Uterus (tissue), 4 donors: ENCODE data around the gene PNKD. TPM values are rescaled to one million over a fixed set of nuclear protein-coding genes. Genes with fewer than 3 reads are reported as not detected.

Experiments
- DNase-seq, 2 donors: peaks; one replicate each; pipeline ENCODE4 v3.0.0-alpha.2; 2019 to 2020
- H3K27ac ChIP-seq, 2 donors: fragments of 200-600 bp; sonication (generic); 1 replicate in 1 of 2; 2 replicates in 1 of 2; pipeline ENCODE4 v1.5.1; 2016 to 2018
- H3K27me3 ChIP-seq, 2 donors: fragments of 200-600 bp; sonication (generic); one replicate each; pipeline ENCODE4 v1.5.1; 2018 to 2019; ENCODE audit warnings: control low read depth in 1 of 2
- H3K36me3 ChIP-seq, 2 donors: fragments of 200-600 bp; sonication (generic); one replicate each; pipeline ENCODE4 v1.5.1; 2019; ENCODE audit warnings: control low read depth in 1 of 2
- H3K4me1 ChIP-seq, 2 donors: fragments of 200-600 bp; sonication (generic); one replicate each; pipeline ENCODE4 v1.5.1; 2018 to 2019; ENCODE audit warnings: control low read depth in 1 of 2
- H3K4me3 ChIP-seq, 2 donors: fragments of 200-600 bp; sonication (generic); 1 replicate in 1 of 2; 2 replicates in 1 of 2; pipeline ENCODE4 v1.5.1; 2018 to 2019; ENCODE audit warnings: mild to moderate bottlenecking in 1 of 2
- H3K9me3 ChIP-seq, 2 donors: fragments of 200-600 bp; sonication (generic); one replicate each; pipeline ENCODE4 v1.5.1; 2019; ENCODE audit warnings: control low read depth in 1 of 2
- POLR2A ChIP-seq, 2 donors: fragments of 450-650 bp; IDR thresholded peaks; one replicate each; pipeline ENCODE4 v1.6.1; 2016; ENCODE audit warnings: antibody characterized with exemption in 2 of 2, mild to moderate bottlenecking in 1 of 2, moderate library complexity in 1 of 2
- intact Hi-C: fragments of 100-400 bp; cut with DNase I; formaldehyde crosslinking; loops from one replicate; pipeline ENCODE4 v1.15.1; 2023; ENCODE audit warnings: low total_unique reads
- total RNA-seq, 4 donors: library from RNA; depleted of rRNA in 3 of 4; stranded (reverse); fragments of >200 nt in 3 of 4; gene quantifications; one replicate each; pipeline versions ENCODE4 v1.1.0 to v1.2.4, GENCODE V29; 2014 to 2023
- TF ChIP-seq, protein P1 (sequence below), 4 experiments: fragments of 200-600 bp in 2 of 4; fragments of 450-650 bp in 2 of 4; sonication (generic) in 2 of 4; IDR thresholded peaks; one replicate each; pipeline ENCODE4 v1.5.1; 2016 to 2019; ENCODE audit warnings: antibody characterized with exemption in 4 of 4, mild to moderate bottlenecking in 2 of 4, moderate library complexity in 1 of 4
- donor health status: DM: yes; HTN: yes; CAD: no.

PNKD gene
- total RNA-seq, 4 donors from 2014 or later, result 11.8 to 47.8 (median 31.7) TPM

GRCh38 chr2:218234521-218234920 is 35.8 kb upstream of the PNKD start:
- no peaks in the 10 kb centered on the region for H3K36me3 ChIP-seq
- no peak for DNase-seq
- H3K4me1 ChIP-seq, result no peaks in the 10 kb centered on the region
- intact Hi-C loops, result no loop called here
- H3K27me3 ChIP-seq, result no peaks in the 10 kb centered on the region
- TF ChIP-seq, protein P1, sequence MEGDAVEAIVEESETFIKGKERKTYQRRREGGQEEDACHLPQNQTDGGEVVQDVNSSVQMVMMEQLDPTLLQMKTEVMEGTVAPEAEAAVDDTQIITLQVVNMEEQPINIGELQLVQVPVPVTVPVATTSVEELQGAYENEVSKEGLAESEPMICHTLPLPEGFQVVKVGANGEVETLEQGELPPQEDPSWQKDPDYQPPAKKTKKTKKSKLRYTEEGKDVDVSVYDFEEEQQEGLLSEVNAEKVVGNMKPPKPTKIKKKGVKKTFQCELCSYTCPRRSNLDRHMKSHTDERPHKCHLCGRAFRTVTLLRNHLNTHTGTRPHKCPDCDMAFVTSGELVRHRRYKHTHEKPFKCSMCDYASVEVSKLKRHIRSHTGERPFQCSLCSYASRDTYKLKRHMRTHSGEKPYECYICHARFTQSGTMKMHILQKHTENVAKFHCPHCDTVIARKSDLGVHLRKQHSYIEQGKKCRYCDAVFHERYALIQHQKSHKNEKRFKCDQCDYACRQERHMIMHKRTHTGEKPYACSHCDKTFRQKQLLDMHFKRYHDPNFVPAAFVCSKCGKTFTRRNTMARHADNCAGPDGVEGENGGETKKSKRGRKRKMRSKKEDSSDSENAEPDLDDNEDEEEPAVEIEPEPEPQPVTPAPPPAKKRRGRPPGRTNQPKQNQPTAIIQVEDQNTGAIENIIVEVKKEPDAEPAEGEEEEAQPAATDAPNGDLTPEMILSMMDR (IDR thresholded peaks at IDR 0.05), result no peak
- no peak for TF ChIP-seq POLR2A (IDR thresholded peaks at IDR 0.05)
- no peaks in the 10 kb centered on the region for H3K9me3 ChIP-seq
- no peak overlapping the region for H3K27ac ChIP-seq
- H3K4me3 ChIP-seq, result no peak overlapping the region

DNA sequence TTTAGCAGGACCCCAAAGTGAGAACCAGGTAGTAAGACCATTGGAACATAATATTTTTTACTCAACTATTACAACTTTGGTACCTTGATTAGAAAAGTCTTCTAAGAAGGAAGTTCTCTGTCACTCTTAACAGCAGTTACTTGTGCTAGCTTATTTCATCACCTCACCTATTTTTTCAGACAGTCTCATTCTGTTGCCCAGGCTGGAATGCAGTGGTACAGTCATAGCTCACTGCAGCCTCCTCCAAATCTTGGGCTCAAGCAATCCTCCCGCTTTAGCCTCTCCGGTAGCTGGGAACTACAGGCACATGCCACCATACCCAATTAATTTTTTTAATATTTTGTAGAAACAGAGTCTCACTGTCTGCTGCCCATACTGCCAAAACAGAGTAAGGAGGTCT is 35.3 kb upstream of the PNKD start:
- Histone ChIP-seq H3K4me1 (no peaks in the 10 kb centered on the region), H3K4me3 (no peak overlapping the region), H3K9me3 (no peaks in the 10 kb centered on the region), H3K27me3 (no peaks in the 10 kb centered on the region), H3K36me3 (no peaks in the 10 kb centered on the region), H3K27ac (no peak overlapping the region)
- intact Hi-C loops, result no loop called here
- no peak for DNase-seq
- TF ChIP-seq, protein P1 (IDR thresholded peaks at IDR 0.05), result no peak
- no peak for TF ChIP-seq POLR2A (IDR thresholded peaks at IDR 0.05)

DNA sequence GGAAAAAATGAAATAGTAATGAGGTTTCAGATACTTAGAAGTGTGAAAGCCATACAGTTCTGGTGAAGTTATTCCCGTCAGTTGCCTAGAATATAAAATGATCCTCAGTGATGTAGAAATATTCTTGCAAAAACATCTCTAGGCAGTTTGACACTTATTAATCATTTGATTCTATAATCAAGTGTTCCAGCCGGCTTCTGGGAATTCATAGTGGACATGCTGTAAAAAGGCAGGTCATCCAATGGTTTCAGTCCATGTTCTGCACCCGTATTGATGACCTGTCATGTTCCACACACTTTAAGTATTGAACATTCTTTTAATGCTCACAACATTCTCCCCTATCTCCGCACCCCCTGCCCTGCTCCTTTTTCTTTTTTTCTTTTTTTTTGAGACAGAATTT is 33.5 kb upstream of the PNKD start:
- no peaks in the 10 kb centered on the region for H3K9me3 ChIP-seq
- H3K27ac ChIP-seq, result no peak overlapping the region
- DNase-seq, result no peak
- H3K36me3 ChIP-seq, result no peaks in the 10 kb centered on the region
- TF ChIP-seq POLR2A (IDR thresholded peaks at IDR 0.05), result no peak
- TF ChIP-seq, protein P1 (IDR thresholded peaks at IDR 0.05), result no peak
- intact Hi-C loops, result no loop called here
- H3K4me3 ChIP-seq, result no peak overlapping the region
- no peaks in the 10 kb centered on the region for H3K4me1 ChIP-seq
- H3K27me3 ChIP-seq, result no peaks in the 10 kb centered on the region

GRCh38 chr2:218238887-218239286 is 31.4 kb upstream of the PNKD start:
- intact Hi-C loops, result no loop called here
- Histone ChIP-seq H3K27ac (no peak overlapping the region), H3K27me3 (no peaks in the 10 kb centered on the region), H3K9me3 (no peaks in the 10 kb centered on the region), H3K36me3 (no peaks in the 10 kb centered on the region), H3K4me1 (no peaks in the 10 kb centered on the region), H3K4me3 (no peak overlapping the region)
- no peak for DNase-seq
- TF ChIP-seq, protein P1 (IDR thresholded peaks at IDR 0.05), result no peak
- TF ChIP-seq POLR2A (IDR thresholded peaks at IDR 0.05), result no peak

GRCh38 chr2:218244204-218244603 is 26.1 kb upstream of the PNKD start:
- no peak for TF ChIP-seq POLR2A (IDR thresholded peaks at IDR 0.05)
- TF ChIP-seq, protein P1 (IDR thresholded peaks at IDR 0.05), result no peak
- H3K36me3 ChIP-seq, result no peaks in the 10 kb centered on the region

More at GRCh38 chr2:218244204-218244603, 26.1 kb upstream of the PNKD start:
- no peak overlapping the region for H3K4me3 ChIP-seq
- no peak overlapping the region for H3K27ac ChIP-seq
- H3K27me3 ChIP-seq, result no peaks in the 10 kb centered on the region
- H3K9me3 ChIP-seq, result no peaks in the 10 kb centered on the region
- no peak for DNase-seq
- H3K4me1 ChIP-seq, result no peaks in the 10 kb centered on the region
- intact Hi-C loops, result no loop called here
